HCT116 (cell line): ENCODE data around the gene FIBCD1. TPM values are rescaled to one million over a fixed set of nuclear protein-coding genes. Genes with fewer than 3 reads are reported as not detected.

Experiments
- ATAC-seq: fragments of 200-7000 bp; cut with Tn5 transposase; 2 replicates; pipeline ENCODE4 v1.9.1; 2020; ENCODE audit warnings: mild to moderate bottlenecking, moderate library complexity
- BruUV-seq: library from RNA; stranded (reverse); fragments of 400-500 nt; replicated peaks from 2 replicates; lab custom pipeline; 2021; lab: Mats Ljungman, UMichigan
- CTCF ChIA-PET: fragments of 300-600 bp; sonication (Branson Sonifier 250); formaldehyde crosslinking; loops from one replicate; lab custom pipeline; 2021; ENCODE audit warnings: antibody characterized with exemption; lab: Charles Lee
- POLR2A ChIA-PET: fragments of 300-600, 350-600 bp; sonication (Branson Sonifier 250); formaldehyde crosslinking; loops from one replicate; lab custom pipeline; 2021; ENCODE audit warnings: antibody characterized with exemption; lab: Charles Lee
- RAD21 ChIA-PET, 2 experiments: fragments of 300-600 bp; sonication (Branson Sonifier 250); formaldehyde crosslinking; loops; one replicate each; lab custom pipeline; 2023; ENCODE audit warnings: low total read pairs in 2 of 2; ENCODE audit not compliant: uncharacterized antibody in 2 of 2, unreplicated experiment in 2 of 2, low non-redundant PET in 1 of 2; lab: Charles Lee
- DNase-seq: peaks from one replicate; pipeline ENCODE4 v3.0.0-alpha.2; 2010; ENCODE audit warnings: low read depth, low spot score
- H2AFZ ChIP-seq: fragments of 200-600 bp; shearing (Covaris generic), sonication (generic); 2 replicates; pipeline ENCODE4 v1.6.1; 2017; ENCODE audit warnings: low read depth, mixed run types, mixed read lengths, antibody characterized with exemption, low read length; ENCODE audit not compliant: poor library complexity, severe bottlenecking
- H3K27ac ChIP-seq: 2 replicates; pipeline ENCODE4 v1.5.1; 2012; ENCODE audit warnings: low read depth, low read length
- H3K27me3 ChIP-seq: fragments of 200-600 bp; sonication (generic); 2 replicates; pipeline ENCODE4 v1.6.1; 2016; ENCODE audit warnings: mixed run types, low read length, mixed read lengths; ENCODE audit not compliant: insufficient read depth
- H3K36me3 ChIP-seq, 2 experiments: fragments of 200-500 bp in 1 of 2; fragments of 200-600 bp in 1 of 2; sonication (Bioruptor generic) in 1 of 2; sonication (generic) in 1 of 2; 2 replicates each; pipeline versions ENCODE4 v1.5.1 to v1.6.1; 2014 to 2016; ENCODE audit warnings: low read length in 2 of 2, inconsistent platforms in 1 of 2, mixed read lengths in 1 of 2, mixed run types in 1 of 2; ENCODE audit not compliant: insufficient read depth in 2 of 2, control insufficient read depth in 1 of 2
- H3K4me1 ChIP-seq, 2 experiments: fragments of 200-600 bp in 1 of 2; sonication (generic) in 1 of 2; 2 replicates each; pipeline versions ENCODE4 v1.5.1 to v1.6.1; 2012 to 2017; ENCODE audit warnings: low read length in 2 of 2, inconsistent platforms in 1 of 2, mild to moderate bottlenecking in 1 of 2, mixed read lengths in 1 of 2, mixed run types in 1 of 2, moderate library complexity in 1 of 2; ENCODE audit not compliant: insufficient read depth in 2 of 2, control insufficient read depth in 1 of 2
- H3K4me2 ChIP-seq: fragments of 200-600 bp; sonication (generic); 2 replicates; pipeline ENCODE4 v1.6.1; 2017; ENCODE audit warnings: mixed run types, low read length, mixed read lengths
- H3K4me3 ChIP-seq, 2 experiments: fragments of 200-600 bp in 1 of 2; sonication (generic) in 1 of 2; replicated peaks in 1 of 2; 2 replicates each; pipeline ENCODE4 v1.5.1; 2011 to 2016; ENCODE audit warnings: low read length in 2 of 2, control low read depth in 1 of 2, low read depth in 1 of 2, mild to moderate bottlenecking in 1 of 2, mixed read lengths in 1 of 2, mixed run types in 1 of 2
- H3K79me2 ChIP-seq: fragments of 200-600 bp; sonication (generic); 2 replicates; pipeline ENCODE4 v1.6.1; 2017; ENCODE audit warnings: mild to moderate bottlenecking, mixed run types, low read length, moderate library complexity, mixed read lengths; ENCODE audit not compliant: insufficient read depth
- H3K9ac ChIP-seq: fragments of 200-600 bp; sonication (generic); 2 replicates; pipeline ENCODE4 v1.6.1; 2016; ENCODE audit warnings: low read length, mixed read lengths
- H3K9me2 ChIP-seq: fragments of 200-600 bp; sonication (generic), shearing (Covaris generic); 2 replicates; pipeline ENCODE4 v1.6.1; 2017; ENCODE audit warnings: mixed run types, mild to moderate bottlenecking, moderate library complexity; ENCODE audit not compliant: insufficient read depth
- H3K9me3 ChIP-seq, 2 experiments: fragments of 200-500 bp in 1 of 2; fragments of 200-600 bp in 1 of 2; sonication (Bioruptor generic) in 1 of 2; sonication (generic) in 1 of 2; 2 replicates each; pipeline ENCODE4 v1.6.1; 2014 to 2017; ENCODE audit warnings: low read length in 2 of 2, mixed read lengths in 2 of 2, inconsistent platforms in 1 of 2, low read depth in 1 of 2, mild to moderate bottlenecking in 1 of 2, mixed run types in 1 of 2, moderate library complexity in 1 of 2; ENCODE audit not compliant: control insufficient read depth in 1 of 2, insufficient read depth in 1 of 2
- H4K20me1 ChIP-seq: fragments of 200-600 bp; sonication (generic), shearing (Covaris generic); 2 replicates; pipeline ENCODE4 v1.6.1; 2017; ENCODE audit warnings: mixed run types, mild to moderate bottlenecking, moderate library complexity; ENCODE audit not compliant: insufficient read depth
- CBX3 ChIP-seq: IDR thresholded peaks from 2 replicates; pipeline ENCODE4 v1.6.1; 2012; ENCODE audit warnings: low read depth
- ELF1 ChIP-seq: IDR thresholded peaks from 2 replicates; pipeline ENCODE4 v1.6.1; 2012; ENCODE audit warnings: low read depth, borderline replicate concordance
- SRF ChIP-seq: IDR thresholded peaks from 2 replicates; pipeline ENCODE4 v1.6.1; 2012; ENCODE audit warnings: low read depth
- ZFX ChIP-seq: fragments of 450-650 bp; IDR thresholded peaks from 2 replicates; pipeline ENCODE4 v1.6.1; 2017
- ZNF274 ChIP-seq: fragments of 200-500 bp; sonication (Bioruptor generic); IDR thresholded peaks from 2 replicates; pipeline ENCODE4 v1.6.1; 2014; ENCODE audit warnings: mild to moderate bottlenecking, low read depth, low read length, inconsistent platforms
- intact Hi-C: fragments of 100-400 bp; cut with micrococcal nuclease; formaldehyde crosslinking; loops from 2 replicates; pipeline ENCODE4 v1.10.0; 2022
- total RNA-seq: library from RNA; stranded (reverse); gene quantifications from one replicate; pipeline ENCODE4 v1.2.1, GENCODE V29; 2021; ENCODE audit not compliant: unreplicated experiment
- TF ChIP-seq, protein P1 (sequence below): IDR thresholded peaks from 2 replicates; pipeline ENCODE4 v1.6.1; 2012

The FIBCD1 gene
- total RNA-seq, 1 experiment from 2014 or later: 26.1 TPM

DNA sequence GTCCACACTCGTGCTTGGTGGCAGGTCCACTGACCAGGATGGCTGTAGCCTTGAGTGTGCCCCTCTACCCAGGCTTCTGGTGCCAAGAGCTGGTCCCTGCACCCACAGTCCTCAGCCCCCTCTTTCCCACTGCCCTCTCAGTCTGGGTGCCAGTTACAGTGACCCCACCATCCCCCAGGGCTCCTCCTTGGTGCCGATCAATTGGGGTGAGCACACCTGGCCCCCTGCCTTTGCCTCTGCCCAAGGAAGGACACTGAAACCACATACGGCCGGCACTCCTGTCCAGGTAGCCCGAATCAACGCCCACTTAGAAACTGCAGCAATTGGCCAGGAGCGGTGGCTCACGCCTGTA lies 24.0 kb downstream of the FIBCD1 start:
- intact Hi-C loops: no loop called here
- H3K9ac ChIP-seq: no peak overlapping the region
- no peak for ATAC-seq
- RAD21 ChIA-PET: no interaction called here
- no peak overlapping the region for H2AFZ ChIP-seq
- no peaks in the 10 kb centered on the region for H3K27me3 ChIP-seq
- no peaks in the 10 kb centered on the region for H3K9me2 ChIP-seq
- no peaks in the 10 kb centered on the region for H4K20me1 ChIP-seq
- BruUV-seq: no TSS peak
- no peak for TF ChIP-seq SRF
- TF ChIP-seq ZNF274: no peak
- TF ChIP-seq, protein P1, sequence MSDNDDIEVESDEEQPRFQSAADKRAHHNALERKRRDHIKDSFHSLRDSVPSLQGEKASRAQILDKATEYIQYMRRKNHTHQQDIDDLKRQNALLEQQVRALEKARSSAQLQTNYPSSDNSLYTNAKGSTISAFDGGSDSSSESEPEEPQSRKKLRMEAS: no peak
- TF ChIP-seq ELF1: no peak
- no peak for TF ChIP-seq ZFX
- H3K4me1 ChIP-seq: no peaks in the 10 kb centered on the region
- DNase-seq: no peak
- POLR2A ChIA-PET: no interaction called here
- no peak overlapping the region for H3K4me3 ChIP-seq
- no peaks in the 10 kb centered on the region for H3K79me2 ChIP-seq
- no peak overlapping the region for H3K4me2 ChIP-seq
- H3K27ac ChIP-seq: no peak overlapping the region
- no peaks in the 10 kb centered on the region for H3K36me3 ChIP-seq
- CTCF ChIA-PET: no interaction called here
- H3K9me3 ChIP-seq: no peaks in the 10 kb centered on the region

GRCh38 chr9:130914417-130915095 lies 24.5 kb downstream of the FIBCD1 start:
- no peak for TF ChIP-seq ZNF274
- TF ChIP-seq CBX3: no peak
- TF ChIP-seq, all 23 proteins: peak for 0
- BruUV-seq: no TSS peak
- intact Hi-C loops: no loop called here
- Histone ChIP-seq H3K4me1 (no peaks in the 10 kb centered on the region), H4K20me1 (no peaks in the 10 kb centered on the region), H2AFZ (no peak overlapping the region), H3K9me3 (no peaks in the 10 kb centered on the region), H3K9ac (no peak overlapping the region), H3K27me3 (no peaks in the 10 kb centered on the region), H3K27ac (no peak overlapping the region), H3K79me2 (no peaks in the 10 kb centered on the region), H3K4me3 (no peak overlapping the region), H3K36me3 (no peaks in the 10 kb centered on the region), H3K4me2 (no peak overlapping the region), H3K9me2 (no peaks in the 10 kb centered on the region)
- ATAC-seq (no peak), DNase-seq (no peak)
- CTCF ChIA-PET: no interaction called here
- POLR2A ChIA-PET: no interaction called here
- RAD21 ChIA-PET: no interaction called here
